Stimulated activated CD8-positive, alpha-beta memory T cell treated with anti-CD3 and anti-CD28 coated beads, Interleukin-4, amount 100 ng/mL, for 24 hours (primary cell): ENCODE data around the gene PTGES3.
A peak's percentile ranks its signal among the peaks of the same experiment; 100 is the strongest.

Experiments used
- DNase-seq: peaks from one replicate; pipeline ENCODE4 v3.0.0-alpha.2; 2020; ENCODE audit warnings: low read depth

Gene PTGES3

GRCh38 chr12:56629459-56630179 lies 58.5 kb downstream of the PTGES3 start:
- peak; percentile 38 for DNase-seq

- peak; percentile 39 for DNase-seq
Observed at GRCh38 chr12:56628671-56629458, 59.2 kb downstream of the PTGES3 start.

GRCh38 chr12:56626701-56627100 lies 61.4 kb downstream of the PTGES3 start:
- DNase-seq = no peak

- no peak for DNase-seq
Observed at GRCh38 chr12:56622535-56622934, 65.5 kb downstream of the PTGES3 start.

GRCh38 chr12:56616925-56617324 lies 71.2 kb downstream of the PTGES3 start:
- no peak for DNase-seq

- DNase-seq = no peak
Observed at GRCh38 chr12:56616244-56616643, 71.8 kb downstream of the PTGES3 start.

- no peak for DNase-seq
Observed at GRCh38 chr12:56614627-56615026, 73.5 kb downstream of the PTGES3 start.
